IMR-90 (cell line): ENCODE measurements around the gene C21orf58. TPM values are rescaled to one million over a fixed set of nuclear protein-coding genes. Genes with fewer than 3 reads are reported as not detected.

Experiments used
- ATAC-seq: fragments of 200-7000 bp; cut with Tn5 transposase; 2 replicates; pipeline ENCODE4 v1.9.1; 2020; ENCODE audit warnings: low read depth, mild to moderate bottlenecking, moderate library complexity
- BruUV-seq: library from RNA; stranded (reverse); fragments of 400-500 nt; replicated peaks from 2 replicates; lab custom pipeline; 2021; lab: Mats Ljungman, UMichigan
- CTCF ChIA-PET: fragments of 300-600 bp; formaldehyde crosslinking; extraction: SDS; loops from one replicate; lab custom pipeline; 2021; ENCODE audit warnings: antibody characterized with exemption; lab: Yijun Ruan, JAX
- POLR2A ChIA-PET: fragments of 300-600 bp; sonication (Branson Sonifier 250); formaldehyde crosslinking; loops from one replicate; lab custom pipeline; 2022; ENCODE audit warnings: antibody characterized with exemption; ENCODE audit not compliant: unreplicated experiment; lab: Charles Lee
- DNase-seq: peaks from one replicate; pipeline ENCODE4 v3.0.0; 2013
- H2AFZ ChIP-seq: replicated peaks from 2 replicates; pipeline ENCODE3; 2013; ENCODE audit warnings: low read length, mild to moderate bottlenecking; ENCODE audit not compliant: poor library complexity
- H2AK5ac ChIP-seq: 2 replicates; pipeline ENCODE4 v1.6.1; 2013; ENCODE audit warnings: low read depth, low read length, inconsistent platforms
- H2AK9ac ChIP-seq: replicated peaks from 2 replicates; pipeline ENCODE3; 2013; ENCODE audit warnings: mild to moderate bottlenecking, low read depth, low read length, moderate library complexity; ENCODE audit not compliant: poor library complexity
- H2BK120ac ChIP-seq: 2 replicates; pipeline ENCODE4 v1.6.1; 2013; ENCODE audit warnings: low read depth, low read length, inconsistent platforms
- H2BK15ac ChIP-seq: 3 replicates; pipeline ENCODE4 v1.6.1; 2013; ENCODE audit warnings: low read depth, low read length, inconsistent platforms
- H2BK20ac ChIP-seq: 2 replicates; pipeline ENCODE4 v1.6.1; 2013; ENCODE audit warnings: low read depth, mild to moderate bottlenecking, inconsistent platforms, low read length, moderate library complexity
- H2BK5ac ChIP-seq: 2 replicates; pipeline ENCODE4 v1.6.1; 2013; ENCODE audit warnings: mild to moderate bottlenecking, low read depth, low read length, inconsistent platforms; ENCODE audit not compliant: poor library complexity, severe bottlenecking
- H3K14ac ChIP-seq: replicated peaks from 2 replicates; pipeline ENCODE4 v1.6.1; 2013; ENCODE audit warnings: low read depth, low read length, inconsistent platforms
- H3K18ac ChIP-seq: 2 replicates; pipeline ENCODE4 v1.6.1; 2013; ENCODE audit warnings: low read depth, low read length, control low read depth
- H3K23ac ChIP-seq: 2 replicates; pipeline ENCODE4 v1.6.1; 2013; ENCODE audit warnings: low read depth, low read length, inconsistent platforms
- H3K27ac ChIP-seq: 2 replicates; pipeline ENCODE4 v1.5.1; 2013; ENCODE audit warnings: mild to moderate bottlenecking, control low read depth, low read length; ENCODE audit not compliant: insufficient read depth
- H3K27me3 ChIP-seq: 2 replicates; pipeline ENCODE4 v1.6.1; 2013; ENCODE audit warnings: low read length; ENCODE audit not compliant: control insufficient read depth, insufficient read depth
- H3K36me3 ChIP-seq: 2 replicates; pipeline ENCODE4 v1.6.1; 2013; ENCODE audit warnings: low read length, mixed read lengths; ENCODE audit not compliant: control insufficient read depth, insufficient read depth
- H3K4ac ChIP-seq: 2 replicates; pipeline ENCODE4 v1.6.1; 2013; ENCODE audit warnings: low read depth, low read length, inconsistent platforms
- H3K4me1 ChIP-seq: 2 replicates; pipeline ENCODE4 v1.6.1; 2013; ENCODE audit warnings: low read length, mixed read lengths; ENCODE audit not compliant: control insufficient read depth, insufficient read depth
- H3K4me2 ChIP-seq: 2 replicates; pipeline ENCODE4 v1.6.1; 2013; ENCODE audit warnings: low read depth, mild to moderate bottlenecking, control low read depth, low read length, moderate library complexity
- H3K4me3 ChIP-seq: 2 replicates; pipeline ENCODE4 v1.5.1; 2013; ENCODE audit warnings: low read depth, mild to moderate bottlenecking, control low read depth, low read length, moderate library complexity; ENCODE audit not compliant: insufficient read depth
- H3K56ac ChIP-seq: 2 replicates; pipeline ENCODE4 v1.6.1; 2013; ENCODE audit warnings: low read length, inconsistent platforms; ENCODE audit not compliant: insufficient read depth; ENCODE audit errors: extremely low read depth
- H3K79me1 ChIP-seq, 2 experiments: 2 replicates each; pipeline ENCODE4 v1.6.1; 2013; ENCODE audit warnings: low read length in 2 of 2, inconsistent platforms in 1 of 2, low read depth in 1 of 2
- H3K9ac ChIP-seq: 2 replicates; pipeline ENCODE4 v1.6.1; 2013; ENCODE audit warnings: low read depth, low read length, control low read depth
- H3K9me1 ChIP-seq: 2 replicates; pipeline ENCODE4 v1.6.1; 2013; ENCODE audit warnings: low read length, inconsistent platforms; ENCODE audit not compliant: insufficient read depth
- H3K9me3 ChIP-seq: 2 replicates; pipeline ENCODE4 v1.6.1; 2013; ENCODE audit warnings: low read length; ENCODE audit not compliant: control insufficient read depth, insufficient read depth
- H4K20me1 ChIP-seq: 2 replicates; pipeline ENCODE4 v1.6.1; 2013; ENCODE audit warnings: low read length, inconsistent platforms; ENCODE audit not compliant: insufficient read depth
- H4K5ac ChIP-seq: 2 replicates; pipeline ENCODE4 v1.6.1; 2013; ENCODE audit warnings: mild to moderate bottlenecking, low read depth, low read length, control low read depth
- H4K8ac ChIP-seq, 2 experiments: 2 replicates each; pipeline ENCODE4 v1.6.1; 2013; ENCODE audit warnings: low read depth in 2 of 2, low read length in 2 of 2, control low read depth in 1 of 2, inconsistent platforms in 1 of 2
- H4K91ac ChIP-seq: 2 replicates; pipeline ENCODE4 v1.6.1; 2013; ENCODE audit warnings: low read depth, low read length, inconsistent platforms; ENCODE audit not compliant: insufficient read depth
- CEBPB ChIP-seq: IDR thresholded peaks from 2 replicates; pipeline ENCODE4 v1.6.1; 2012; ENCODE audit warnings: low read depth, low read length, improper control_type of control experiment
- ELK1 ChIP-seq: fragments of 150-350 bp; IDR thresholded peaks from 2 replicates; pipeline ENCODE4 v1.6.1; 2016; ENCODE audit warnings: low read depth, mild to moderate bottlenecking, low read length, moderate library complexity, borderline replicate concordance
- MAZ ChIP-seq: IDR thresholded peaks from 2 replicates; pipeline ENCODE4 v1.6.1; 2012; ENCODE audit warnings: low read depth, mild to moderate bottlenecking, low read length, improper control_type of control experiment, moderate library complexity, borderline replicate concordance
- WGBS, 2 experiments: methylation state at CpG; one replicate each; pipeline versions ENCODE4 v1.1.5 to v1.1.7; 2013; ENCODE audit warnings: missing lambda C conversion rate in 2 of 2; ENCODE audit not compliant: insufficient read length in 1 of 2; ENCODE audit errors: extremely low coverage in 2 of 2; 5-methylcytosine and 5-hydroxymethylcytosine counted together
- dilution Hi-C: fragments of 300-500 bp; cut with HindIII; formaldehyde crosslinking; loops from one replicate; pipeline ENCODE4 v1.14.3; 2018; ENCODE audit warnings: low sequenced_read_pairs; ENCODE audit not compliant: unreplicated experiment
- in situ Hi-C: fragments of 300-500 bp; cut with MboI; formaldehyde crosslinking; loops from 3 replicates; pipeline ENCODE4 v1.14.3; 2019; ENCODE audit warnings: low sequenced_read_pairs, inconsistent platforms, mixed read lengths
- intact Hi-C: fragments of 100-400 bp; cut with micrococcal nuclease; formaldehyde crosslinking; loops from 2 replicates; pipeline ENCODE4 v1.10.0; 2022
- polyA plus RNA-seq, 3 experiments: library from polyadenylated mRNA; depleted of rRNA; stranded (reverse); fragments of >200 nt; gene quantifications; 2 replicates each; pipeline ENCODE4 v1.2.3, GENCODE V29; 2012; ENCODE audit warnings: low replicate concordance in 1 of 3
- total RNA-seq: library from RNA; depleted of rRNA; stranded (reverse); fragments of >200 nt; gene quantifications from 2 replicates; pipeline ENCODE4 v1.2.3, GENCODE V29; 2012

Gene C21orf58
- total and polyA plus RNA-seq, 2 of the 4 experiments (the other 2 are of a cell fraction), result 2.7 to 6.2 TPM

- Histone ChIP-seq H3K9ac (no peak overlapping the region), H4K5ac (peak overlapping the region; percentile 56), H3K4me1 (peaks cover 11% of the 10 kb centered on the region), H4K8ac (peak overlapping the region; percentile 40 to 77; a peak in 2 of 4 replicates), H3K4me2 (peak overlapping the region; percentile 4; the same call in 1 of the 2 replicates), H3K4ac (peak overlapping the region; percentile 45), H3K56ac (no peak overlapping the region), H3K79me1 (peaks cover 6 to 7% of the 10 kb centered on the region in 2 experiments; a peak in 2 of 4 replicates), H3K27ac (peak overlapping the region; percentile 53), H3K9me3 (no peaks in the 10 kb centered on the region), H2BK120ac (peak overlapping the region; percentile 30; the same call in 1 of the 2 replicates), H3K9me1 (no peaks in the 10 kb centered on the region; the same call in 1 of the 2 replicates), H3K14ac (peak overlapping the region; percentile 46), H3K23ac (no peak overlapping the region), H2BK5ac (peak overlapping the region; percentile 64), H2BK20ac (0 out of 2 replicates have a peak overlapping the region, but pooled peaks have one; percentile 14), H4K20me1 (no peaks in the 10 kb centered on the region; the same call in 1 of the 2 replicates), H2AK9ac (peak overlapping the region; percentile 85), H4K91ac (peak overlapping the region; percentile 41), H2AK5ac (peak overlapping the region; percentile 74), H3K36me3 (peaks cover 11% of the 10 kb centered on the region), H3K27me3 (no peaks in the 10 kb centered on the region), H3K4me3 (no peak overlapping the region), H2BK15ac (no peak overlapping the region; the same call in 2 of the 3 replicates), H3K18ac (no peak overlapping the region; the same call in 1 of the 2 replicates), H2AFZ (peak overlapping the region; percentile 85)
- peak; percentile 69 for DNase-seq
- dilution Hi-C loops (no loop called here), intact Hi-C loops (no loop called here), in situ Hi-C loops (no loop called here)
- WGBS, 2 experiments, result 44% methylated on average over 3 of the region's 9 CpGs; no CpG with 5 or more reads in 1 of the 2 experiments
- no peak for TF ChIP-seq ELK1
- TF ChIP-seq MAZ, result peak; percentile 73; the same call in 1 of the 2 replicates
- no peak for TF ChIP-seq CEBPB
- no TSS peak for BruUV-seq
- POLR2A ChIA-PET, result no interaction called here
- CTCF ChIA-PET, result no interaction called here
- ATAC-seq, result peak; percentile 82
Observed at GRCh38 chr21:46295177-46295770, 28.4 kb downstream of the C21orf58 start.
